SK-N-SH treated with all-trans-retinoic acid at 6 μM for 48 hours (cell line): Measurements from ENCODE around the gene SLC19A1.

ENCODE experiments used
- CSDC2 ChIP-seq: fragments of 250-450 bp; sonication (Bioruptor Pico); IDR thresholded peaks from 2 replicates; pipeline ENCODE4 v1.5.0; 2020; ENCODE audit warnings: mild to moderate bottlenecking, moderate library complexity
- OSR1 ChIP-seq: fragments of 250-450 bp; sonication (Bioruptor Pico); IDR thresholded peaks from 2 replicates; pipeline ENCODE4 v1.8.0; 2022; ENCODE audit warnings: moderate library complexity, mild to moderate bottlenecking, inconsistent platforms
- PPARA ChIP-seq: fragments of 250-450 bp; sonication (Bioruptor Pico); IDR thresholded peaks from 2 replicates; pipeline ENCODE4 v1.5.0; 2020; ENCODE audit warnings: mild to moderate bottlenecking, borderline replicate concordance
- SNAI2 ChIP-seq: fragments of 250-450 bp; sonication (Bioruptor Pico); IDR thresholded peaks from 2 replicates; pipeline ENCODE4 v1.5.0; 2020; ENCODE audit warnings: mild to moderate bottlenecking, moderate library complexity
- ZFP3 ChIP-seq: fragments of 250-450 bp; sonication (Bioruptor Pico); IDR thresholded peaks from 2 replicates; pipeline ENCODE4 v1.5.0; 2020; ENCODE audit warnings: mild to moderate bottlenecking, moderate library complexity
- ZFP30 ChIP-seq: fragments of 450-650 bp; formaldehyde crosslinking; IDR thresholded peaks from 2 replicates; pipeline ENCODE4 v1.5.0; 2022; ENCODE audit warnings: mild to moderate bottlenecking, moderate library complexity

GRCh38 chr21:45575304-45575992, 33.2 kb upstream of the SLC19A1 start:
- TF ChIP-seq OSR1 (CRISPR knock-in tag) (no peak), ZFP30 (CRISPR knock-in tag) (no peak), PPARA (CRISPR knock-in tag) (no peak), SNAI2 (CRISPR knock-in tag) (no peak), ZFP3 (no peak), CSDC2 (no peak)
